Stimulated activated CD4-positive, alpha-beta T cell treated with anti-CD3 and anti-CD28 coated beads, Interleukin-1b, Interleukin-23, amount 100 ng/mL, for 4 hours (primary cell): ENCODE data around the gene DARS1.
"Not testable (repeated sequence)": the region's sequence is repeated elsewhere in the genome, so short reads cannot be mapped to it uniquely, and the experiment has no call there.

Source experiments
- DNase-seq, 2 donors: peaks; one replicate each; pipeline ENCODE4 v3.0.0-alpha.2; 2020; ENCODE audit warnings: low read depth in 2 of 2

The DARS1 gene

DNA sequence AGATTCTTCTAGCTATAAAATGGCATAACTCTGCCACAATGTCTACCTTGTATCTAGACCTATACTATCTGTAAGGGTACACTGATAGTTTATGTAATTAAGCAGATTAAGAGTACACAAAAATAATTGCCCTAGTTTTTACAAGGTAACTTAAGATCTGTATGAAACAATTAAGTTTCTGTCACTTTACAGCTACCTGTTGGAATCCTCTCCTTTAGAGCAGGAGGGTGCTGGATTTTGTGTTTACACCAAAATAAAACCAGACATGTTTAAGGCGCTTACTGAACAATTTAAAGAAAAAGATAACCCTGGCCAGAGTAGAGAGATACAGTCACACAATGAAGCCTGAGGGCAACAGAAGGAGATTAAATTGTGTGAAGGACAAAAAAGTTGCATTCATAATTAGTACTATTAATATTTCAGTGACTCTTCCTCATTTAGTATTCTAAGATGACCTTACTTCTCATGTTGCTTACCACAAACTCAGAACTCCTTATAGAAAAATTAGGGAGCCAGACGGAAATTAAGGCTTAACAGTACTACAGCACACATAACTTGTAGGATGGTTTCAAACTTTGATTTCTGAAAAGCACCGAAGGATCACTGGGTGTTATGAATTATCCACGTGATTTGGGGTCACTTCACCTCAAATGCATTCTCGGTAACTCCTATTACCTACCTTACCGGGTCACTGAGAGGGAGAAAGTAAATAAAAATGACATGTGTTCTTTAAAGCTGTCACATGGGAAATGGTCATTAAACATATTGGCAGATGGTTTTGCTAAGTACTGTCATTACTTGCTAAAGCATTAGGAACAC, 1.0 kb downstream of the DARS1 start:
- no peak for DNase-seq

DNA sequence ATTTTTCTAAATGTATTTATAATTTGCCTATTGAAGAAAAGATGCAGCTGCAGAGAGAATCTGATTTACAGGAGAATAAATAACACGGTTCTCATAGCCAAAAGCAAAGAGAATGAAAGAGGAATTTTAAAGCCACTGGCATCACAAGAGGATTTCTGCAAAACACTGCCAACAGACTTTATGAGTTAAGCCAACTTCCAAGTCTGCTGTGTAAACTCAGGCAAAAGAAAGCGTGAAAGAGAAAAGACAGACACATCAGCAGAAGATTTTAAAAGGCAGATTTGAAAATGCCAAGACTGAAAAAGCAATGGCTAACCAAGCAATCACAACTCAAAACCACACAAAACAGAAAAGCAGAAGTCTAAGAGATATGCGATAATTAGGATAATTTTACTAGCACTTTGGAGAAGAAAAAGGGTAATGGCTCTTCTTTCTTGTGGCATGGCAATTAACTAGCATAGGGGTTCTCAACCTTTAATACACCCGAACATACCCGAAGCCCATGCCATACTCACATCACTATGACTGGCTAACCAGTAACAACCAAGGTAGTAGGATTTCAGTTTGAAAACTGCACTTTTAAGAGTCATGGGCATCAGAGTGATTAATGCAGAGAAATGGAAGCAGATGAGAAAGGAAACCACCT, 4.9 kb downstream of the DARS1 start:
- DNase-seq, result no peak

DNA sequence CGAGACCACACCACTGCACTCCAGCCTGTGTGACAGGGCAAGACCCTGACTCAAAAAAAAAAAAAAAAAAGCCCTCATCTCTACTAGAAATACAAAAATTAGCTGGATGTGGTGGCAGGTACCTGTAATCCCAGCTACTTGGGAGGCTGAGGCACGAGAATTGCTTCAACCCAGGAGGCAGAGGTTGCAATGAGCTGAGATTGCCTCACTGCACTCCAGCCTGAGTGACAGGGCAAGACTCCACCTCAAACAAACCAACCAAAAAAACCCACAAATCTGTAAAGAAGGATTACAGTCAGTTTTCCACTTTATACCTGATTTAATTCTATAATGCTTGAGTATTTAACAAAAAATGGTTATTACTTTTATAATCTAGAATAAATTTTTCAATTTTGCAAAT, 9.7 kb downstream of the DARS1 start:
- no peak for DNase-seq

DNA sequence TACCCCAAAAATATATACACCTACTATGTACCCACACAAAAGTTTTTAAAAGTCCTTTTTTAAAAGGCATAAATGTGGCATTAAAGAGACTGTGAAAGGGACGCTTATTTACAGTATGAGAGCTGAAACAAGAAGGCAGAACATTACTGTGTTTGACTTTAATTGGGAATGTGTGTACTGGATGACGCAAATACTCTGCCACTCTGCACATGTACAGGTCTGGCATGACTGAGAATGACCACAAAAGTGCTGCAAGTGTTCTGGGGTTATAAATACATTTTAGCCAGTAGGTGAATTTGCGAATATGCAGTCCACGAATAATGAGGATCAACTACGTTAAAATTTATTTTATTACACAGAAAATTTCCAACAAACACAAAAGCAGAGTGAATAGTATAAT, 11.4 kb downstream of the DARS1 start:
- no peak for DNase-seq

DNA sequence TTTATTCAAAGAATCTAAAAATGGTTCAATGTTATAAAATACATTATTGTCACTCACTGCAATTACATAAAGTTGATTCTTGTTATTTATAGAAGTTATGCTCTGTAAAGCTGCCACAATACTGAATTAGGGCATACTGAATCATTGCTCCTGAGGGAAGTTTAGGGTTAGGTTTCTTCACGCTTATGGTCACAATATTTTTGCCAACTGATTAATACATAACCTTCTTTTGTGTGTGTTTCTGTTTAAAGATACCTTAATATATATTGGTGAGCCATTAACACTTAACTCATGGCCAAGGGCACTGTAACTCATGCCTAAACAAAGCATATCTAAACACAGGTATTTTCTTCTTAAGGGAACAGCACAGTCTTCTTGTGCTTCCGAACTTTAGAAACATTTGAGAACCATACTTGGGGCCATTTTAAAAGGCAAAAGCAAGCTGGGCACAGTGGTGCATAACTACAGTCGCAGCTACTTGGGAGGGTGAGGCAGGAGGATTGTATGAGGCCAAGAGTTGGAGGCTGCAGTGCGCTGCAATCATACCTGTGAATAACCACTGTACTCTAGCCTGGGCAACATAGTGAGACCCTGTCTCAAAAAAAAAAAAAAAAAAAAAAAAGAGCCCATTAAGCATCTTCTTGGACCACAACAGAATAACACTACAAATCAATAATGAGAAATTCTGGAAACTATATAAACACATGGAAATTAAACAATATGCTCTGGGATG, 15.6 kb downstream of the DARS1 start:
- no peak for DNase-seq

DNA sequence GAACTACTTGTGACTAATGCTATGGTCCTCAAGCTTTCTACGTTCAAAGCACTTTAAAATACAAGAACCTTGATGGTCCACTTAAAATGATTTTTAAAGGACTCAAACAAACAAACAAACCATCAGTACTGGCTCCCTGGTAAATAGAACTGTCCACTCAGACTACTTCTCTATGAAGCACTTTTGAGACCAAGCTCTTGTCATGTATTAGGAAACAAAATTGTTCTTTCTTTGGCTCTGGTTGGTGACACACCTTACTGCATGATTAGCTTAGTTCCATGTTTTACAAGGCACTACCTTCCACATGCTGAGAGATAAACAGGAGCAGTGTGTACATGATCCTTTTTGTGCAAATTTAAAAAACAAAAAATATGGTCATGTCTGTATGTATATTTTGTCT, 19.7 kb downstream of the DARS1 start:
- DNase-seq, result no peak

DNA sequence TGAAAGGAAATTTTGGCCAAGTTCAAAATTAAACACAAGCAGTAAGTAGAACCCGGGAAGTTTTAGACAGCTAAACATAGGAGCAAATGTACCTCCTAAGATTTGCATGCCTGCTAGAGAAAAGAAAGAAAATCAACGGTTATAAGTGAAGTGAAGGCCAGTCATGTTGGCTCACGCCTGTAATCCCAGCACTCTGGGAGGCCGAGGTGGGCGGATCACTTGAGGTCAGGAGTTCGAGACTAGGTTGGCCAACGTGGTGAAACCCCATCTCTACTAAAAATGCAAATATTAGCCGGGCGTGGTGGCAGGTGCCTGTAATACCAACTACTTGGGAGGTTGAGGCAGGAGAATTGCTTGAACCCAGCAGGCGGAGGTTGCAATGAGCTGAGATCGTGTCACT, 21.0 kb downstream of the DARS1 start:
- not testable (repeated sequence) for DNase-seq

DNA sequence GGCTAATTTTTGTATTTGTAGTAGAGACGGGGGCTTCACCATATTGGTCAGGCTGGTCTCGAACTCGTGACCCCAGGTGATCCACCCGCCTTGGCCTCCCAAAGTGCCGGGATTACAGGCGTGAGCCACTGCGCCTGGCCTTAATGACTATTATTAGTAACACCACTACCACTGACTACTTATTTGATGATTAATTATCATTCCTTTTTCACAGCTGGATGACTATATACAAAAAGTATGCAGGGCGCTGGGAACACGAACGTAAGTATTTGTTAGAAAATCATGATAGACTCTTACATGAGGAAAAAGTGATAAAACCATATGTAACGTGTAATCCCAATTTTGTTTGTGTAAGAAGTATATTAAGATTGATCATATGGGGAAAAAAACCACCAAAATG, 21.6 kb downstream of the DARS1 start:
- no peak for DNase-seq

DNA sequence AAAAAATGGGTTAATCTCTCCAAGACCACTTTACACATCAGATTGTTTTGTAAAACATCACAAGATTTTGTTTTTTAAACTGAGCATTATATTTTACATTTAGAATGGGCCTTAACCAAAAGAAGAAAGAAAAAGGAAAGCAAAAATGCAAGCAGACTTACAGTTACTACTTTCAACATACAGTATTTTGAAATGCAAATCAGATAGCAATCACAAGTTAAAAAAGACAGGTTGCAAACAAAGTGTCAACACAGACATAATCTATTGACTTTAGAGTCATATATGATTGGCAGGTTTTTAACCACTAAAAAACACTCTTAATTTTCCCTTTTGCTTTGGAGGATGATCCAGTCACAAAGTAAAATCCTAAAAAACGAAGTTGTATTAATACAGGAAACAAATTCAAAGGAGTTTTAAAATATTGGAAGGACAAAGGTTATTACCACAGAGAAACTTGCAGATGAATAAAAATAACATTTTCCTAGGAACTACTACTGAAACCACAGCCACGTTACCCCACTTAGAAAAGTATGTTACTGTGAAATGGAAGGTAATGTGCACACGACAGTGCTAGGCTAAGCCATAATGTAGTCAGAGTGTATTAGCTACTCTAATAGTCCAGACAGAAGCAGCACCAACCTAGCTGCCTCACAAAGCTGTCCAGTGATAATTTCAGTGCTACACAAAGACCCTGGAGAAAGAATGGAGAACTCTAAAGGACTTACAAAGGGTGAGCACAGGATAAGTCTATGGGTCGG, 22.9 kb downstream of the DARS1 start:
- DNase-seq, result no peak

DNA sequence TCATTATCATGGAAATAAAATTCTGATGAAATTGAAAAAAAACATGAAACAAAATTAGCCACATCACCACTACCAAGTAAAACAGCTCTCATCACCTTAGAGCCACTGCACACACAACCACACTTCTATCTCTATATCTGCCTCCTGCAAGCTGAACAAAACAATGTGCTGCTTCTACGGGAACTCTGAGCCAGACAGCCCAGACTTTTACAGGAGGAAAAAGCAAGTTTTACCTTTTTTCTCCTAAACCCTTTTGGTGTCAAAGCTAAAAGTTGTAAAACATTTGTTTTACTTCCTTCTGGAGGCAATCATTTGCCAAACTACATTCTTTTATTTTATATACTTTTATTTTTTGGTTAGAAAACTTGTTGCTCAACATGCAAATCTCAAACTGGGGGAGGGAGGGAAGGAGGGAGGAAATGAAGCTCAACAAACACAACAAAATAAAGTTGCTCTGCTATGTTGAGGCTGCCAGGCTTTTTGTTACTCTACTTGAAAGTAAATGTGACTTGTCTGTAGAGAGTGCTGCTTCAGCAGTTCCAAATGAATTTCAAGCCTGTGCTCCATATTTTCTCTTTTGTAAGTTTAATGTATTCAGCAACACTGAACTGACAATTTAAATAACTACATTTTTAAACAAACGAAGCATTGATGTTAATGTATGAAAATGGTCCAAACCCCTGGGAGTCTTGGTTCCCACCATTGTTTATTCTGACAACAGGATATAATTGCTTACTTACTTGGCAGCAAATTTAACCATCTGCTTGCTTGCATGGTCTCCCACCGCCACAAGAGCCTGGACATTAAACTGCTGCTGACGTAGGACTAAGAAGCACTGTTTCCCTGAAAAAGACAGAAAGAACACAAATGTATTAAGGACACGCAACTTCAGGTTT, 24.5 kb downstream of the DARS1 start:
- DNase-seq, result no peak

DNA sequence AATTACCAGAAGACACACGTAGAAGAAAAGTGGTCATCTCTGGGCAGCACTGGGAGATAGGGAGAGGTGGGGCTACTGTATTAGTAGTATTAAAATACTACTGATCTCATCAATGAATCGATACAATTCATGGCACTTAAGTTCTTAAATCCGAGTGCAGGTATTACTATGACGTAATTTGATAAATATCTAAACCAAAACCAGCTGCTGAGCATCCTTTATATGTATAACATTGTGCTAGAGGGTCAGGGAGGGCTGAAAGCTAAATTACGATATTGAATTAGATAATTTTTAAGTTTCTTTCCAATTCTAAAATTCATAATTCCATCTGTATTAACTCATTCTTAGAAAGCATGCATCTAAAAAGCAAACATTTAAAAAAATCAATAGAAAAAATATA, 25.3 kb downstream of the DARS1 start:
- no peak for DNase-seq

DNA sequence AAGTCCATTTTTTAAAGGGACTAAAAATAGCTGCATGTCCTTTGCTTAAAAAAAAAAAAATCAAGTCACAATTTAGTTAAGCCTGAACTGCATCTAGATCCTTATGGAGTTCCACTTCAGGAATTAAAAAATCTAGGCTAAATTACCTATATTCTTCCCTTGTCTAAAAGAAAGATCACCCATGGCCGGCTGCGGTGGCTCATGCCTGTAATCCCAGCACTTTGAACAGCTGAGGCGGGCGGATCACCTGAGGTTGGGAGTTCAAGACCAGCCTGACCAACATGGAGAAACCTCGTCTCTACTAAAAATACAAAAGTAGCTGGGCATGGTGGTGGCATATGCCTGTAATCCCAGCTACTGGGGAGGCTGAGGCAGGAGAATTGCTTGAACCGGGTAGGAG, 26.5 kb downstream of the DARS1 start:
- not testable (repeated sequence) for DNase-seq

DNA sequence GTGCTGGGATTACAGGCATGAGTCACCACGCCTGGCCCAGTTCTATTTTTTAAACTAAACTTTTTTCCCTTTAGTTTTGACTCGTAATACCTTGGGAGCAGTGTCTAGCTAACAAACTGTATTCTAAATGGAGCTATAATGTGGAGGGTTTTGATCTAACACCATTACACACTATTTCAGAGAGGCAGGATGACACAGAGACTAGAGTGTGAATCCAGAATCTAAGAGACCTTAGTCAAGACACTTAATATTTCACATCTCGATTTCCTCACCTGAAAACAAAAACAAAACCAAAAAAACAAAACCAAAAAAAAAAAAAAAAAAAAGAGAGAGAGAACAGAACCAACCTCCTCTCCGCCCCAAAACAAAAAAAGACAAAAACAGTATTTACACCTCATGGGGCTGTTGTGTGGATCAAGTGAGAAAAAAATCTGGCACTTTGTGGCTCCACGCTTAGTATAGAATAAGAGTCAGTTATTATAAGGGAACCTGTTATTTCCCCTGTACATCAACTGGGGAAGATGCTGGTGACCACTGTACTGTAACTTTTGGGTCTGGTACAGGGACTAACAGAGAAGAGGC, 31.3 kb downstream of the DARS1 start:
- DNase-seq, result no peak

DNA sequence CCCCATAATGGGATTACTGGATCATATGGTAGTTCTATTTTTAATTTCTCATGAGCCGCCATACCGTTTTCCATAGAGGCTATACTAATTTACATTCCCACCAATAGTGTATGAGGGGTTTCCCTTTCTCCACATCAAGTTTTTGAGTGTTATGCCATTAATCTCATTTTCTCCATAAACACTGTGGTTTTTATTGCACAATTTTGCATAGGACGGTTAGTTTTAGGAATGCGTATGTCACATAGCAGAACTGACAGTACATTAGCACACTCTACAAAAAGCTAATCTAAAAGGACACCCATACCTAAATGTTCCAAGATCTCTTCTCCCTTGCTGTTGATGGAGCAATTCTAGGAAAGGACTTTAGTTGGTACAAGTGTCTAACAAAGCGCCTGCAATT, 32.5 kb downstream of the DARS1 start:
- no peak for DNase-seq

DNA sequence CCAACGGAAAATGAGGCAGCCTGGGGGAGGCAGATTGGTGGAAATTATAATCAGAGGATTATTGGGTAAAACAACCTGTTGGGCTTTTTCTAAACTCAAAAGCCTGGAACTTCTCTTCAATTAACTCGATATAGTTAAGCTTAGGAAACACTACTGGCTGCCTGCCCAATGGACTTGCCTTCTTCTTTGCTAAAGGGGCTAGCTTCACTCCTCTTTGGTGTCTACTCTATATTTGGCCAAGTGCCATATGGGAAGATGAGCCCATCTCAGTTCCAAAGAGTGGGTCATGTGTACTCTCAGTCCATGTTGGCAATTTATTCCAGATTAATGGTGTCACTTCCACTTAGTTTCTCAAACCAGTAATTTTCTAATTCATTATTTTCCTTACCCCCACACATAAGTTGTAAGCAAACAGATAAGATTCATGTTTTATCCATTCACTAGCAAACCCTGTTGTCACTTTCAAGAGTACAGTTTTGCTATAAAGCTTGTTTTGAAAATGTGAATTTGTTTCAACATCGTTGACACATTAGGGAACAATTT, 34.3 kb downstream of the DARS1 start:
- no peak for DNase-seq

DNA sequence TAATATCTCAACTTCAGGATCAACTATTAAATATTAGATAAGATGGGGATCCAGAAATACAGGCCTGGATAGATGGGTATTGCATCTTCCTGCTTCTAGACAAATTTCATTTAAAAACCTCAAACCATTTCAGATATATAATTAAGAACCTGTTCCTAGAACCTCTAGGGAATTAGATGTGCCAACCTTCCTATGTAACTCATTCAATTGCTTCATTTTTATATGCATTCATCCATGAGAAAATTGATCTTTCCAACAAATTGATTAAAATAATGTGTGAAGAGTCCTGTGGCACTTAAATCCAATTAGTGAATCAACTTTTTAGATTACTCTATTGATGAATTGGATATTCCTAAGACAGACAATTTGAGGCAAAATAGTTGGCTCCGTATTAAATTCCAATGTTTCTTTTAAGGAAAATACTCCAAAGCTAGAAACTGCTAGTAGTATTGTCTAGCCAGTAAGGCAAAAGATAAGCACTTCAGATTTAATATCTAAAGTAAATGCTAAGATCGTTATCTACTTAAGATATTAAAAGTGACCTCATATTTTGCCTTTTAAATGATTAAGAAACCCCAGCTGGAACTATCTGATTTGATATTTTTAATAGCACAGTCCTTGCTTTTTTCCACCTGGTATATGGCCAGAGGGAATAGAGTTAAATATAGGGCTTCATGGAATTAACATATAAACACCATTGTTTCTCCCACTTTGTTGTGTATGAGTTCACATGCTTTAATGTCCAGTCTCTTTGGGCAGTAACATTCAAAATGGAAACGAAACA, 35.8 kb downstream of the DARS1 start:
- no peak for DNase-seq

DNA sequence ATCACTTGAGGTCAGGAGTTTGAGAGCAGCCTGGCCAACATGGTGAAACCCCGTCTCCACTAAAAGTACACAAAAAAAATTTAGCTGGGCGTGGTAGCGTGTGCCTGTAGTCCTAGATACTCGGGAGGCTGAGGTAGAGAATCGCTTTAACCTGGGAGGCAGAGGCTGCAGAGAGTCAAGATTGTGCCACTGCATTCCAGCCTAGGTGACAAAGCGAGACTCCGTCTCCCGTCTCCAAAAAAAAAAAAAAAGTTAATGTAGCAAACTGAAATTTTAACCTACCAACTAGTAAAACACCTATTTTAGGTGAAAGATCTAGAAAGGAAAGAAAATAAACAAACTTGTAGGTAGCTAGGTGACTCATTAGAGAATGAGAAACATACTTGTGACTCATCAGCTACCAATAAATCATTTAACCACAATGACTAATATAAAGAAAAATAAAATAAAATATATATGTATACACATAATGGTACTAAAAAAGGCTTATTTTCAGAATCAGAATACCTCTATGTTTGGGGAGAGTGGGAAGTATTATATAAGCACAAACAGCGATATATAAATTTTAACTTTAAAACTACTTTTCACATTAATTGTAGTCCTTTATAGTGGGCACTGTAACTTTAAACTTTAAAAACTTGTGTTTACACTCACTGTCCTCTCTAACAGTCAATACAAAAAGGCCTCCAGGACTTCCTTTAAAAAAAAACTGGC, 36.6 kb downstream of the DARS1 start:
- DNase-seq, result no peak

DNA sequence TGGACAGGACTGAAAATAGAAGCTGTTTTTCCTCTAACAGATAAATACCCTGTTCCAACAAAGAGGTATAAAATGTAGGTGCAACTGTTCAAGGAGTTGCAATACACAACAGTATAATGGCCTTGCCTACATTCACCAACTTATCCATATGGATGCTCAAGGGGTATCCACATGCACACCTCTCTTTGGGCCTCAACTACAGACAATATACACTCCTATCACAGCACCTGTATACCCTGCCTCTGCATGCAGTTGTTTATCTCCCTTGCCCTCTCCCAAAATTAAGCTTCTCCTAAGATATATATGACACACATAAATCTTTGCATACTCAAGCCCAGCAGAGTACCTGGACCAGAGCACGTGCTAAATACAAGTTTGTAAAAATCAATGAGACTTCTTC, 37.3 kb downstream of the DARS1 start:
- no peak for DNase-seq

DNA sequence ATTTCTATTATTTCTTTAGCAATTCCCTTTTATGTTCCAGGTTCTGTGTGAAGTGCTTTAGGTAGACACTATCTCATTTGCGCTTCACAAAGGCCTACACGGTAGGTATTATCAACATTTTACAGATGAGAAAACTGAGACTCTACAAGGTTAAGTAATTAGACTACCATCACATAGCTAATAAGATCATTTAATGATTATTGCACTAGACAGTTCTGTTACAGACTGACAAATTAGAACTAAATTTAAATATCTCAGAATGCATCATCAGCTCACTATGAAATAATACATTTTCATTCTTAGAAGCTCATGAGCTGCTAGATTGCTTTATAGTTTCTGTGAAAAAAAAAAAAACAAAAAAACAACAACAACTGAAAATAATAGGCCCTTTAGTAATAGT, 37.9 kb downstream of the DARS1 start:
- no peak for DNase-seq
